Activated CD4-positive, alpha-beta T cell treated with anti-CD3 and anti-CD28 coated beads for 1 hour (primary cell): ENCODE results near the gene CSH1.
"Not testable (repeated sequence)": the region's sequence is repeated elsewhere in the genome, so short reads cannot be mapped to it uniquely, and the experiment has no call there.

Experiments used
- DNase-seq: peaks from one replicate; pipeline ENCODE4 v3.0.0-alpha.2; 2020

Gene CSH1

DNA sequence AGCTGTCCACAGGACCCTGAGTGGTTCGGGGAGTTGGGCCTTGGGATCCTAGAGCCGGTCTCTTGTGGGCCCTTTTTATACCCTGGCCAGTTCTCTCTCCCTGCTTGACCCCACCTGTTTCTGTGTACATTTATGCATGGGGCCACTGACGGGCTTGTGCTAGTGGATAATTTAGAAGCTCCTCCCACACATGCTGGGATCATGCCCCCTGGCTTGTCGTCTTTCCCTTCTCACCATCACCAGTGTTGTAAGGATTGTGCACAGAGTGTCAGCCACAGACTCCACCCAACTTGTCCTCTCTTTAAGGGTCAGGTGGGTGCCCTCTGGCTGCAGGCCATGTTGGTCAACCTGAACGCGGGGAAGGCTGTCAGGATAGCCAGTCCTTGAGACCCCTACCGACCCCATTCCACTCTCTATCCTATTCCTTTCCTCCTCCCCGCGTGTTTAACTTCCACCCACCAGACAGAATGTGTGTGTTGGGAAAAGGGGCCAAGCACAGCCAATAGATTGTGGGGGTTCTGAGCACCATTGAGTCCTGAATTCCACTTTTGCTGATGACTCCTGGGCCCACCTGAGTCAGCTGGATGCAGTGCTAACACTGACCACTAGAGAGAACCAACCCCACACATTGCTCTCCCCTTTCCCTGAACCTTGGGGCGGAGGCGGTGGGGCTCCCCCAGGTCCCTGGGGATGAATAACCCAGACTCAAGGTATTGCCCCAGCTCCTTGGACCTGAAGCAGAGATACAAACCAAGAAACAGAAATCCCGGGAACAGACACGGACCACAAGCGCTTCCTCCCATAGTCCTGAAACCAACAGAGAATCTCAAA lies at the start of gene CSH1:
Gene CSH1 (minus strand): TSS at position 51 of the 831 bp plus-strand sequence. CDS start 63 bp downstream, outside the sequence.
- not testable (repeated sequence) for DNase-seq

DNA sequence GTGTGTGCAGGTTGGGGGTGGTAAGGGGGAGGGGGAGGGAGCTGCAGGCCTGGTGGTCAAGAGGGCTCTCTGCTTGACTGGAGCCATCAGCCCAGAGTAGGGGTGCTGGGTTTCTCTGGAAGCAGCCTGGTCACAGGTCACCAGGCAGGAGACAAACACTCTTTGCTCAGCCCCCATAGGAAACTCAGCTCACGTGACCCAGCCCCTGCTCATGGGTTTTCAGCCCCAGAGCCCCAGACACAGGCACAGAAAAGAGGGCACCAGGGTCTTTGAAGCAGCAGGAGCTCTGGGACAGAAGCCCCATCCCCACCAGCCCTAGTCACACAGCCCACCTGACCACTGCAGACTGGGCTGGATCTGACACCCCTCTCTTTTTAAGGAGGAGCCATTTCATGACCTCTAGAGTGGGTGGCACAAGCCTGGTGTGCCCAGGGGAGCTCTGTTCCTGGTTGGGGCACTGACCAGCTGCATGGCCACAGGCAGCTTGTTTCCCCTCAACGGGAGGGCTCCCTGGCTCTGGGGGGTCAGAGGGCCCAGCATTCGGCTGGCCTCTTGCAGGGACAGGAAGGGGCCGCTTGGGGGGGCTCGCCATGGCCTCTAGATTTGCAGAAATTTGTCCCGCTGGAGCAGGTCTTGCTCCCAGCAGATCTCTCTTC lies 49.5 kb upstream of the CSH1 start:
- DNase-seq = no peak

GRCh38 chr17:63944736-63945499 lies 48.5 kb upstream of the CSH1 start:
- DNase-seq = no peak

DNA sequence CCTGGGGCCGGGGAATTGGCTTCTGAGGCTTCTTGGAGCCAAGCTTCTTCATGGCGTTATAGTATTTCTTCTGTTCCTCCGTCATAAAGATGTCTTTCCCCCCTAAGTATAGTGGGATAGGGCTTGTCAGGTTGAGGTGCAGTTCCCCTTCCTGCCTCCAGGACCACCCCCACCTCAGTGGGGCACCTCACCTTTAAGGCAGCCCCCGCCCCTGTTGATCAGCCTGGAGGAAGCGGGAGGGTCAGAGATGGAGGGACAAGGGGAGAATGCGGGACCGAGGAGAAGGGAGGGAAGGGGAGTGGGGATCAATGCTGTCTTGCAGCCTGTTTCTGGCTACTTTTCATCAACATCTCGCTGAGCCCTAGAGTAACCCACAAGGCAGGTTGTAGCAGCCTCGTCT lies 47.4 kb upstream of the CSH1 start:
- DNase-seq = no peak

DNA sequence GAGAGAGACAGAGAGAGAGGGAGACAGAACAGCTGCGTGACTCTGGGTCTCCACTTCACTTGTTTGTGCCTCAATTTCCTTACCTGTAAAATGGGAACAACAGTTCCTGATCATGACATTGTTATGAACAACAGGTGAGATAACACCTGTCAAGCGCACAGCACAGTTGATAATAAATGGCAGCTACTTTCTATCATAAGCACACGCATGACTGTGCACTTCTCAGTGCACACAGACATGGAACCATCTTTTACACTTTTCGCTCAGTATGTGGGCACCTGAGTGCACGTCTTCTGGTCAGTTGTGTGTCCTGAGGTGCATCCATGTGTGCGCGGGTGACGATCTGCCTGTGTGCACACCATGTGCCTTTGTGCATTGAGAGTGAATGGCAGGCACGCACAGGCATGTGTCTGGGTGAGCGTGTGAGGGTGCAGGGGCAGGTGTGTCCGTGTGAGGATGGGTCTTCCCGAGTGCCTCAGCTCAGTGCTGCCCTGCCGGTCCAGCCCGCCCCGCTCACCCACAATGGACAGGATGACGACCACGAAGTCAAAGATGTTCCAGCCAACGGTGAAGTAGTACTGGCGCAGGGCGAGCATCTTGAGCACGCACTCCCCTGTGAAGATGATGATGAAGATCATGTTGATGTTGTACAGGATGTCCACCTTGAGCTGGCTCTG lies 46.1 kb upstream of the CSH1 start:
- DNase-seq = no peak

DNA sequence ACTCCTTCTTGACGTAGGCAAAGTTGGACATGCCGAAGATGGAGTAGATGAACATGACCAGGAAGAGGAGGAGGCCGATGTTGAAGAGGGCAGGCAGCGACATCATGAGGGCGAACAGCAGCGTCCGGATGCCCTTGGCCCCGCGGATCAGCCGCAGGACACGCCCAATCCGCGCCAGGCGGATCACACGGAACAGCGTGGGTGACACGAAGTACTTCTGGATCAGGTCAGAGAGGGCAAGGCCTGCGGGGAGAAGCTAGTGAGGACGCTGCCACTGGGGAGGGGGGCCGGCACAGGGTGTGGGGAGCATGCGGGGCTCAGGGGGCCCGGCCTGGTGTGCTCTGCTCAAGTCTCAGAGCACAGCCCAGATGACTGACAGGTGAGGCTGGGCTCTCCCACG lies 45.4 kb upstream of the CSH1 start:
- DNase-seq = no peak

DNA sequence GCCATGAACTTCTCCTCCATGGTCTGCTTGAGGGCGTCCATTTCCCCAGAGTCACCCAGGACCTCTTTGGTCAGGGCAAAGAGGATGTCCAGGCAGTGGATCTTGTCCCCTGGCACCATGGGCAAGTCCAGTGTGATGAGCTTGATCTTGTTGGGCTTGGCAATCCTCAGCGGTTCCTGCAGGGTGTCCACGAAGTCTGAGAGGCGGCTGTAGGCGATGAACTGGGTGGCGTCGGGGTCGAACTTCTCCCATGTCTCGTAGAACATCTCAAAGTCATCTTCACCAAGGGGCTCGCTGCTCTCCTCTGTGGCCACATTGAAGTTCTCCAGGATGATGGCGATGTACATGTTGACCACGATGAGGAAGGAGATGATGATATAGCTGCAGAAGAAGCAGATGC lies 44.8 kb upstream of the CSH1 start:
- DNase-seq = no peak

DNA sequence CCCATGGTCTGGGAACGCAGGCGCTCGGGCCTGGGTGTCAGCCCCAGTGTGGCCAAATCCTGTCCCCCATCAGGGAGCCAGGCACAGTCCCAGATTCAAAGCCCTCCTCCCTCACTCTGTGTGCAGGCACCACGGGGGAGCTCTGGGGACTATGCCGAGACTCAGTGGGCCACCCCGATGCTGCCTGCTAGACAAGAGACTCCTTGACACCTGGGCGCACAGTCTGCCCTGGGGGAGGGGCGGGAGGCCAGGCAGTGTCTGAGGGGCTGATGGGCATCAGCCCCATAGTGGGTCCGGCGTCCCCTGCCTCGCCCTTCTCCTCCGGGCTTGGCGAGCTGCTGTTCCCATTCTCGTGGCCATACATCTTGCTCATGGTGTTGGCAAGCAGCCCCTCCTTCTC lies 44.2 kb upstream of the CSH1 start:
- DNase-seq = no peak

GRCh38 chr17:63939884-63940283 lies 43.5 kb upstream of the CSH1 start:
- no peak for DNase-seq

DNA sequence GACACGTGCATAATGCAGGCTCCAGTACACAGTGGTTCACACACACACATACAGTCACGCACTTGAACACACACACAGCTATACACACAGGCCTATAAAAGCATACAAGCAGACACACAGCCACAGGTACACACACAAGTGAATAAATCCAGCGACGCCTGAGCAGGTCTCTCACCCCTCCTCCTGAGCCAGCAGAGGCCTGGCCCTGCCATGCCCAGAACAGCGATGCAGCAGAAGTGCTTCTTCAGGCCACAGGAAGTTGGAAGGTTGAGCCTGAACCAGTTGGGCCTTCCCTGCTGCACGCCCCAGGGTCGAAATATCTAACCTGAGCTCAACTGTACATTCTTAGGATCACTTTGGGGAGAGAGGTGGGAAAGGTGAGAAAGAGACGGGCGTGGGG lies 43.0 kb upstream of the CSH1 start:
- DNase-seq = no peak

GRCh38 chr17:63937920-63938319 lies 41.5 kb upstream of the CSH1 start:
- no peak for DNase-seq

DNA sequence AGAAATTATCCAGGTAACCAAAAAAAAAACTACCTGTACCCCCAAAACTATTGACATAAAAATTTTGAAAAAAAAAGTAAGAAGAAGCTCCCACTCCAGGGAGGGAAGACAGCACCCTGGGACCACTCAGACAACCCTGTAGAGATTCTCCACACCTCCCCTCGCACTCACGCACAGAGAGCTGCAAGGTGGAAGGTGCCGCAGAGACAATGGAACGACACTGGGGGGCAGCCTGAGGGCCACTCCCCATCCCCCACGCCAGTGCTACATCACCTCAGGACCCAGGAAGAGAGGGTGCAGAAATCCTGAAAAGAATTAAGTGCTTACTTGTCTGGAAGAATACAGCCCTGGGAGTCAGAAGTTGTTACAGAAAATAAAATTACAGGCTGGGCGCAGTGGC lies 40.9 kb upstream of the CSH1 start:
- DNase-seq = no peak

GRCh38 chr17:63934183-63935112 lies 38.1 kb upstream of the CSH1 start:
- DNase-seq = no peak

- no peak for DNase-seq
Measured at GRCh38 chr17:63933598-63933997, 37.2 kb upstream of the CSH1 start.

- DNase-seq = no peak
Measured at GRCh38 chr17:63932721-63933120, 36.3 kb upstream of the CSH1 start.

DNA sequence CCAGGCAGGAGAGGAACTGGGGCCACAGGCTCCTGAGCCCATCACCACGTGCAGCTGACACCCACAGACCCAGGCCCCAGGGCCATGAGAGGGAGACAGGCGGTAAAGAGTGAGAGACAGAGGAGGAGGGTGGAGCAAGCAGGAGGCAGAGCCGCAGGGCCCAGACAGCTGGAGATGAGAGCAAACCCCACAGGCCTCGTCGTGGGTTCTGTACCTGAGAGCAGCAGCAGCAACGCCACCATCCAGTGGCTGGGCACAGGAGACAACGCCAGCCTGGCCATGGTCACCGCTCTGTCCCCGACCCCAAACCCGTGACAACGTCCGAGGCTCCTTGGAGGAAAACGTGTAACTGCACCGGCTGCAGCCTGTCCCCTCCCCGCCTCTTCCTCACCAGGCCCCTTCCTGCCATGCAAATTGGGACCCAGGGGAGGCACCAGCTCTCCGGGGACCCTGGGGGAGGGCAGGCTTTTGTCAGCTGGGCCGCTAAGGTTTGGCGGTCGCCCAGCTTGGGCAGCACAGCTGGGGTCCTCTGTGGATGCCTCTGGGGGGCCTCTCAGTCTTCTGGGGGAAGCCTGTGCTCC lies 35.7 kb upstream of the CSH1 start, which contains the start of gene CD79B:
Gene CD79B (minus strand): TSS at position 351 of the 581 bp plus-strand sequence. CDS start 70 bp downstream, at position 281.
- no peak for DNase-seq

- DNase-seq = peak; percentile 43
Measured at GRCh38 chr17:63930951-63931575, 34.7 kb upstream of the CSH1 start.

GRCh38 chr17:63929860-63930766 lies 33.7 kb upstream of the CSH1 start:
- DNase-seq = no peak

- DNase-seq = no peak
Measured at GRCh38 chr17:63928966-63929695, 32.8 kb upstream of the CSH1 start.
